BE2C (cell line): ENCODE data around the gene PIWIL4.

Experiments used
- DNase-seq: peaks from one replicate; pipeline ENCODE4 v3.0.0-alpha.2; 2020
- H3K27me3 ChIP-seq: fragments of 250-450 bp; sonication (Bioruptor Pico); 2 replicates; pipeline ENCODE4 v1.5.1; 2020; ENCODE audit warnings: mild to moderate bottlenecking
- H3K36me3 ChIP-seq: fragments of 250-450 bp; sonication (Bioruptor Pico); 2 replicates; pipeline ENCODE4 v1.5.1; 2020; ENCODE audit warnings: mild to moderate bottlenecking
- H3K4me1 ChIP-seq: fragments of 250-450 bp; sonication (Bioruptor Pico); 2 replicates; pipeline ENCODE4 v1.5.1; 2020
- H3K4me3 ChIP-seq: 2 replicates; pipeline ENCODE4 v1.5.1; 2011; ENCODE audit warnings: low read depth, low read length
- H3K9me3 ChIP-seq: fragments of 250-450 bp; sonication (Bioruptor Pico); 2 replicates; pipeline ENCODE4 v1.5.1; 2020
- TF ChIP-seq, protein P1 (sequence below): IDR thresholded peaks from 2 replicates; pipeline ENCODE4 v1.5.1; 2012; ENCODE audit warnings: mild to moderate bottlenecking, low read depth, low read length

The PIWIL4 gene

DNA sequence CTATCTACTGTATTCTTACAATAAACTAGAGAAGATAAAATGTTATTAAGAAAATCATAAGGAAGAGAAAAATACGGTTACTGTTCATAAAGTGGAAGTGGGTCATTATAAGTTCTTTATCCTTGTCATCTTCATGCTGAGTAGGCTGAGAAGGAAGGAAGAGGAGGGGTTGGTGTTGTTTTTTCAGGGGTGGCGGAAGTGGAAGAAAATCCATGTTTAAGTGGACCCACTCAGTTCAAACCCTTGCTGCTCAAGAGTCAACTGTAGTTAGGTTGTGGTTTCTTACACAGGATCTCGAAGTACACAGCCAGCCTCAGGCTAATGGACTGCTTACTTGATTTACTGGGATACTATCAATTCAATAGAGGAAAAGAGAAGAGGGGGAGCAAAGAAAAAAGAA, 63.1 kb downstream of the PIWIL4 start:
- peaks cover 4% of the 10 kb centered on the region; the same call in 1 of the 2 replicates for H3K4me1 ChIP-seq
- no peaks in the 10 kb centered on the region for H3K9me3 ChIP-seq
- no peaks in the 10 kb centered on the region for H3K36me3 ChIP-seq
- TF ChIP-seq, protein P1, sequence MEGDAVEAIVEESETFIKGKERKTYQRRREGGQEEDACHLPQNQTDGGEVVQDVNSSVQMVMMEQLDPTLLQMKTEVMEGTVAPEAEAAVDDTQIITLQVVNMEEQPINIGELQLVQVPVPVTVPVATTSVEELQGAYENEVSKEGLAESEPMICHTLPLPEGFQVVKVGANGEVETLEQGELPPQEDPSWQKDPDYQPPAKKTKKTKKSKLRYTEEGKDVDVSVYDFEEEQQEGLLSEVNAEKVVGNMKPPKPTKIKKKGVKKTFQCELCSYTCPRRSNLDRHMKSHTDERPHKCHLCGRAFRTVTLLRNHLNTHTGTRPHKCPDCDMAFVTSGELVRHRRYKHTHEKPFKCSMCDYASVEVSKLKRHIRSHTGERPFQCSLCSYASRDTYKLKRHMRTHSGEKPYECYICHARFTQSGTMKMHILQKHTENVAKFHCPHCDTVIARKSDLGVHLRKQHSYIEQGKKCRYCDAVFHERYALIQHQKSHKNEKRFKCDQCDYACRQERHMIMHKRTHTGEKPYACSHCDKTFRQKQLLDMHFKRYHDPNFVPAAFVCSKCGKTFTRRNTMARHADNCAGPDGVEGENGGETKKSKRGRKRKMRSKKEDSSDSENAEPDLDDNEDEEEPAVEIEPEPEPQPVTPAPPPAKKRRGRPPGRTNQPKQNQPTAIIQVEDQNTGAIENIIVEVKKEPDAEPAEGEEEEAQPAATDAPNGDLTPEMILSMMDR, result no peak
- no peak for DNase-seq
- no peak overlapping the region for H3K4me3 ChIP-seq
- H3K27me3 ChIP-seq, result no peaks in the 10 kb centered on the region

DNA sequence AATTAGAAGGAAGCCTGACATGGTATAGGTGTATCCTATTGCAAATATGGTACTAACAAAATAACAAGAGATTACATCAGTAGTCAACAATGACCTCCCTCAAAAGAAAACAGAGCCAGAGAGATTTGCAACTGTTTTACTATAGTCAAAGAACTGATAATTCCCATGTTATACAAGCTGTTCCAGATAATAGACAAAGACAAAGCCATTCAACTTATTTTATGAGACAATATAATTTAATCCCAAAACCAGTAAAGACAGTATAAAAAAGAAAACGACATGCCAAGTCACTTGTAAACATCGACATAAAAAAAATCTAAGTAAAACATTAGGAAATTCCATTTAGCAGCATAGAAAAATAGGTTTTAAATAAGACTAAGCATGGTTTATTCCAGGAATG, 65.2 kb downstream of the PIWIL4 start:
- Histone ChIP-seq H3K27me3 (no peaks in the 10 kb centered on the region), H3K9me3 (no peaks in the 10 kb centered on the region), H3K4me1 (peaks cover 9% of the 10 kb centered on the region; the same call in 1 of the 2 replicates), H3K4me3 (no peak overlapping the region), H3K36me3 (no peaks in the 10 kb centered on the region)
- DNase-seq, result no peak
- TF ChIP-seq, protein P1, result no peak

DNA sequence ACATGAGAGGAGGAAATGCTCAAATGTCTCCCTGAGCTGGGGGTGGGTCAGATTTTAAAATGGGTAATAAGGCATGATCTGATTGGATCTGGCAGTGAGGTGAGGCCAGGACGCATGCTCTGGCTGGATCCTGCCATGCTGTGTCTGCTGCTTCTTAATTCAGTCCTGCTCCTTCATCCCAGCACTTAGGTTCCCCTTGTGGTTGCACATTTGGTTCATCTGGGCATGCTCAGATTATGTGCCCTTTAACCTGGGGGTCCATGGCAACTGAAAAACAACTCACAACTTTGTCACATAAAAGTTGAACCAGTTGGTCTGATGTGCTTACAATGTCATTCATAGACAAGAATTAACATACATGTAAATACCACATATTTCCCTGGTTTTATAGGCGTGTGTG, 67.9 kb downstream of the PIWIL4 start:
- H3K9me3 ChIP-seq, result no peaks in the 10 kb centered on the region
- H3K4me1 ChIP-seq, result peaks cover 9% of the 10 kb centered on the region; the same call in 1 of the 2 replicates
- H3K27me3 ChIP-seq, result no peaks in the 10 kb centered on the region
- TF ChIP-seq, protein P1, result no peak
- H3K36me3 ChIP-seq, result no peaks in the 10 kb centered on the region
- DNase-seq, result no peak
- no peak overlapping the region for H3K4me3 ChIP-seq

DNA sequence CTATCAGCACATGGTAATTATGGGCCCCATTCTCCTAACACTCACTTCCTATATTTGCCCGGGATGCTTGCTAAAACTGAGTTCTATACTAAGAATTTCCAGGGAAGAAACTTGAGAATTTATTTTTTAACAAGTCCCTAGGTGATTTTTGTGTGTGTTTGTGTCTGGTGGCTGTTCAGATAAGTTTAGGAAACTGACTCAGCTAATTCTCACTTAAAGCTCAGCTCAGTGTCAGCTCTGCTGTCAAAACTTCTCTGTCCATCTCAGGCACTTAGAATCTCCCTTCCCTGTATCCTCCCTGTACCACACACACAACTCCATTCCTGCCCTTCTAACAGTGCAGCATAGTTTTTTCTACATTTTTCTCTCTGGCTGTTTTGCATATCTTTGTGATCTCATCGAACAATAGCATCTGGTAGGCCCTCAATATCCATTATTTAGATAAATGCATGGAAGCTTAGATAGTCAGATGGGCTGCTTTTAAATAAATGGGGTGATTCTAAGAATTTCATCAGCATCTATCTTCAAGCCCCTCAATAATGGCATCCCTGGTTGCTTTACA, 69.3 kb downstream of the PIWIL4 start:
- H3K4me3 ChIP-seq, result no peak overlapping the region
- no peaks in the 10 kb centered on the region for H3K27me3 ChIP-seq
- H3K9me3 ChIP-seq, result no peaks in the 10 kb centered on the region
- DNase-seq, result no peak
- H3K4me1 ChIP-seq, result peaks cover 9% of the 10 kb centered on the region; the same call in 1 of the 2 replicates
- TF ChIP-seq, protein P1, result no peak
- H3K36me3 ChIP-seq, result no peaks in the 10 kb centered on the region

DNA sequence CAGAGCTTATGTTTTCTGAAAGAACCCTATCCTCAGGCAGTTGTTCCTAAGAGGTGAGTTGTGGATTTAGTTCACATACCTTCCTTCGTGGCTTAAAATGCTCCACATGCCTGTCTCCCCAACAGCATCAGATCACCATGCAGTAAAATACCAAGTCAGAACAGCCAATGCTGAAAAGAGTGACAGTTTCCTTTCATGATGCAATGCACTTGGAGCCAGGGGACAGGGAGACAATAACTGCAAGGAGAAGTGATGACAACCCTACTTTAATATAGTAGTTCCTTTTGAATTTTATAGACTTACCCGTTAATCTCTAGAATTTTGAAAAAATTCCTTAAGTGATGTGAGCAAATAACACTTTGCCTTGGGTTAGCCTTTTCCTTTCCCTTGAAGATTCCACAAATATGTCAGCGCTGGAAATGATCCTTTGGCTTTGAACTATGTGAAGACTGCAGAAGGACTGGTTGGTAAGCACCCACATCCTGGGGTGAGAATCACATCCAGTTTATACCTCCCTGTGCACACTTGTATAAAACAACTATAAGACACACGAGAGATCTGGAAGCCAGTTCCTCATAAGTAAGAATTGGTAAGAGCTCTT, 71.2 kb downstream of the PIWIL4 start:
- Histone ChIP-seq H3K9me3 (no peaks in the 10 kb centered on the region), H3K4me3 (no peak overlapping the region), H3K4me1 (peaks cover 9% of the 10 kb centered on the region; the same call in 1 of the 2 replicates), H3K27me3 (no peaks in the 10 kb centered on the region), H3K36me3 (no peaks in the 10 kb centered on the region)
- TF ChIP-seq, protein P1, result no peak
- no peak for DNase-seq

DNA sequence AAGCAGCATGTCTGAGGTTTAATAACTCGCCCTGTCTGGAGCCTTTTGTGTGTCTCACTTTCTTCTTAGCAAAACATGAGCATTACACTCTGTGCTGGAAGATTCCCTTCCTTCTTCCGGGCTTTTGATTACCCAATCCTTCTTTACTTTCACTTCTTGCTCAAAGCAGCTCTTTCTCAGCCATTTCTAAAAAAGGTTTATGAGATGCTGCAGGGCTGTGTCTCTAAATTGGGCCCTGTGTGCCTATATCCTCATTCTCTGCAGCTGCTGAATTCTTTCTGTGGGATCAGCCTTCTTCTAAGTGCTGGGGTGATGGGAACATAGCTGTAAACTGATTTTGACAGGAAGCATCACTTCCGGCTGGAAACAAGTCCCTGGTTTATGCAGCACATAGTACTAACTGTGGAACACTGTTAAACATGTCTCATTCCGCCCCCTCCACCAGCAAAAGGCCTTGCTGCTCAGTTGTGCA, 71.8 kb downstream of the PIWIL4 start:
- no peak for DNase-seq
- TF ChIP-seq, protein P1, result no peak

More for the DNA sequence above, 71.8 kb downstream of the PIWIL4 start:
- no peaks in the 10 kb centered on the region for H3K36me3 ChIP-seq
- H3K4me3 ChIP-seq, result no peak overlapping the region
- no peaks in the 10 kb centered on the region for H3K27me3 ChIP-seq
- peaks cover 9% of the 10 kb centered on the region; the same call in 1 of the 2 replicates for H3K4me1 ChIP-seq
- H3K9me3 ChIP-seq, result no peaks in the 10 kb centered on the region
